Neural cell (in vitro differentiated cells): ENCODE measurements around the gene SLC16A9. TPM values are rescaled to one million over a fixed set of nuclear protein-coding genes. Genes with fewer than 3 reads are reported as not detected.
"Not testable (repeated sequence)": the region's sequence is repeated elsewhere in the genome, so short reads cannot be mapped to it uniquely, and the experiment has no call there.

Experiments used
- H2AFZ ChIP-seq: fragments of 200-600, 300-800 bp; sonication (generic), shearing (Covaris generic); 2 replicates; pipeline ENCODE4 v1.6.0; 2014; ENCODE audit warnings: low read depth, mild to moderate bottlenecking, antibody characterized with exemption, low read length, moderate library complexity
- H3F3A ChIP-seq: fragments of 200-600 bp; shearing (Covaris generic); 2 replicates; pipeline ENCODE4 v1.6.1; 2016; ENCODE audit warnings: mild to moderate bottlenecking, moderate library complexity, mixed read lengths, antibody characterized with exemption, low read length; ENCODE audit not compliant: insufficient read depth, poor library complexity, severe bottlenecking
- H3K27ac ChIP-seq: fragments of 200-600, 300-800 bp; sonication (generic), shearing (Covaris generic); 2 replicates; pipeline ENCODE4 v1.5.1; 2014; ENCODE audit warnings: mild to moderate bottlenecking, low read length, moderate library complexity
- H3K27me3 ChIP-seq: fragments of 300-800, 200-600 bp; sonication (generic), shearing (Covaris generic); 2 replicates; pipeline ENCODE4 v1.6.0; 2014; ENCODE audit warnings: mild to moderate bottlenecking, low read depth, low read length, moderate library complexity; ENCODE audit not compliant: insufficient read depth
- H3K36me3 ChIP-seq: fragments of 300-800, 200-600 bp; sonication (generic), shearing (Covaris generic); 2 replicates; pipeline ENCODE4 v1.5.1; 2014; ENCODE audit warnings: mild to moderate bottlenecking, antibody characterized with exemption, low read length, moderate library complexity; ENCODE audit not compliant: insufficient read depth
- H3K4me2 ChIP-seq: fragments of 300-800, 200-600 bp; sonication (generic), shearing (Covaris generic); 2 replicates; pipeline ENCODE4 v1.6.0; 2014; ENCODE audit warnings: mild to moderate bottlenecking, low read length
- H3K4me3 ChIP-seq: fragments of 300-800, 200-600 bp; sonication (generic), shearing (Covaris generic); 2 replicates; pipeline ENCODE4 v1.5.1; 2014; ENCODE audit warnings: mild to moderate bottlenecking, low read length, moderate library complexity
- H3K79me2 ChIP-seq: fragments of 200-600 bp; shearing (Covaris generic); replicated peaks from 2 replicates; pipeline ENCODE4 v1.6.0; 2014; ENCODE audit warnings: mild to moderate bottlenecking, low read length, moderate library complexity; ENCODE audit not compliant: insufficient read depth
- H3K9ac ChIP-seq: fragments of 300-800, 200-600 bp; sonication (generic), shearing (Covaris generic); 2 replicates; pipeline ENCODE4 v1.6.1; 2016; ENCODE audit warnings: mild to moderate bottlenecking, low read length, mixed read lengths
- H3K9me2 ChIP-seq: fragments of 200-600 bp; shearing (Covaris generic); 2 replicates; pipeline ENCODE4 v1.6.1; 2016; ENCODE audit warnings: mild to moderate bottlenecking, low read length, mixed read lengths; ENCODE audit not compliant: insufficient read depth
- H3K9me3 ChIP-seq: fragments of 200-600, 300-800 bp; sonication (generic), shearing (Covaris generic); 2 replicates; pipeline ENCODE4 v1.6.1; 2016; ENCODE audit warnings: mild to moderate bottlenecking, mixed run types, low read length, moderate library complexity, mixed read lengths
- H4K20me1 ChIP-seq: fragments of 200-600 bp; shearing (Covaris generic); 2 replicates; pipeline ENCODE4 v1.6.1; 2016; ENCODE audit warnings: mild to moderate bottlenecking, mixed run types; ENCODE audit not compliant: insufficient read depth
- CTCF ChIP-seq: fragments of 450-650 bp; IDR thresholded peaks from 2 replicates; pipeline ENCODE4 v1.5.1; 2014; ENCODE audit warnings: antibody characterized with exemption, mild to moderate bottlenecking, moderate library complexity; ENCODE audit not compliant: poor library complexity, severe bottlenecking
- EP300 ChIP-seq: fragments of 450-650 bp; conservative IDR thresholded peaks from 2 replicates; pipeline ENCODE4 v1.6.1; 2014; ENCODE audit warnings: antibody characterized with exemption, mild to moderate bottlenecking, moderate library complexity; ENCODE audit not compliant: poor library complexity, severe bottlenecking
- EZH2 ChIP-seq: fragments of 200-600, 300-800 bp; shearing (Covaris generic), sonication (generic); IDR thresholded peaks from 2 replicates; pipeline ENCODE4 v1.6.1; 2014; ENCODE audit warnings: antibody characterized with exemption, low read length, borderline replicate concordance, mild to moderate bottlenecking; ENCODE audit not compliant: insufficient read depth, poor library complexity, severe bottlenecking
- MXI1 ChIP-seq: fragments of 450-650 bp; conservative IDR thresholded peaks from 2 replicates; pipeline ENCODE4 v1.6.1; 2014; ENCODE audit warnings: antibody characterized with exemption, mild to moderate bottlenecking; ENCODE audit not compliant: poor library complexity, severe bottlenecking
- POLR2AphosphoS5 ChIP-seq: IDR thresholded peaks from 2 replicates; pipeline ENCODE4 v1.6.1; 2012
- RAD21 ChIP-seq: fragments of 450-650 bp; conservative IDR thresholded peaks from 2 replicates; pipeline ENCODE4 v1.6.1; 2014; ENCODE audit warnings: antibody characterized with exemption, mild to moderate bottlenecking, moderate library complexity
- REST ChIP-seq: IDR thresholded peaks from 2 replicates; pipeline ENCODE4 v1.6.1; 2012; ENCODE audit warnings: borderline replicate concordance
- SMC3 ChIP-seq: fragments of 450-650 bp; conservative IDR thresholded peaks from 2 replicates; pipeline ENCODE4 v1.6.1; 2014; ENCODE audit warnings: antibody characterized with exemption, mild to moderate bottlenecking, moderate library complexity; ENCODE audit not compliant: poor library complexity
- TAF1 ChIP-seq: IDR thresholded peaks from 2 replicates; pipeline ENCODE4 v1.6.1; 2012; ENCODE audit warnings: low read depth
- polyA plus RNA-seq: library from polyadenylated mRNA; depleted of rRNA; stranded (reverse); fragments of >200 nt; gene quantifications from 2 replicates; pipeline ENCODE4 v1.2.3, GENCODE V29; 2014

SLC16A9 gene
- polyA plus RNA-seq, 1 donor from 2014 or later: 208 TPM

DNA sequence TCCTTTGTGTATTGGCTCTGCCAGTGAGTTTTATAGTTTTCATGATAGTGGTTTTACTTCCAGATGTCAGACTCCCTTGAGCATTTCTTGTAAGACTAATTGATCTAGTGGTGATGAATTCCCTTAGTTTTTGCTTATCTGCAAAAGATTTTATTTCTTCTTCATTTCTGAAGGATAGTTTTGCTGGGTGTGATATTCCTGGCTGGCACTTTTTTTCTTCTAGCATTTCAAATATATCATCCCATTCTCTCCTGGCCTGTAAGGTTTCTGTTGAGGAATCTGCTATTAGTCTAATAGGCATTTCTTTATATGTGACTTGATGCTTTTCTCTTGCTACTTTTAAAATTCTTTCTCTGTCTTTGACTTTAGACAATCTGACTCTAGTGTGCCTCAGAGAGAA is 64.8 kb downstream of the SLC16A9 start:
- Histone ChIP-seq H3K79me2 (no peaks in the 10 kb centered on the region), H3K9ac (no peak overlapping the region), H3K9me2 (no peaks in the 10 kb centered on the region), H3K4me2 (no peak overlapping the region), H3K9me3 (no peaks in the 10 kb centered on the region), H3K27ac (no peak overlapping the region), H2AFZ (no peak overlapping the region), H4K20me1 (no peaks in the 10 kb centered on the region), H3K36me3 (no peaks in the 10 kb centered on the region), H3F3A (no peaks in the 10 kb centered on the region), H3K27me3 (no peaks in the 10 kb centered on the region), H3K4me3 (no peak overlapping the region)
- TF ChIP-seq EP300 (no peak), CTCF (no peak), TAF1 (no peak), REST (no peak), RAD21 (no peak), MXI1 (no peak), POLR2AphosphoS5 (no peak), EZH2 (no peak), SMC3 (no peak)

- H3K4me3 ChIP-seq, H3K9me3 ChIP-seq, H3K27me3 ChIP-seq, H3K36me3 ChIP-seq, H2AFZ ChIP-seq, H3K79me2 ChIP-seq, H3K9me2 ChIP-seq, H4K20me1 ChIP-seq, H3F3A ChIP-seq, H3K27ac ChIP-seq, H3K9ac ChIP-seq, H3K4me2 ChIP-seq: not testable (repeated sequence)
Observed at GRCh38 chr10:59641688-59642087, 68.0 kb downstream of the SLC16A9 start.
